HepG2 (cell line): ENCODE measurements around the gene RSAD1. TPM values are rescaled to one million over a fixed set of nuclear protein-coding genes. Genes with fewer than 3 reads are reported as not detected.
A peak's percentile ranks its signal among the peaks of the same experiment; 100 is the strongest.

Experiments
- BCL3 ChIP-seq: sonication (generic); formaldehyde crosslinking; IDR thresholded peaks from 2 replicates; pipeline ENCODE4 v1.5.1; 2020; ENCODE audit warnings: mild to moderate bottlenecking, missing genetic modification reagents, moderate library complexity
- FOXK1 ChIP-seq: sonication (generic); formaldehyde crosslinking; IDR thresholded peaks from 2 replicates; pipeline ENCODE4 v1.4.0; 2020; ENCODE audit warnings: low read depth, missing genetic modification reagents, borderline replicate concordance
- FOXM1 ChIP-seq: sonication (generic); formaldehyde crosslinking; IDR thresholded peaks from 2 replicates; pipeline ENCODE4 v1.5.0; 2020; ENCODE audit warnings: missing genetic modification reagents
- GRHL1 ChIP-seq: sonication (generic); formaldehyde crosslinking; conservative IDR thresholded peaks from 2 replicates; pipeline ENCODE4 v1.8.0; 2022; ENCODE audit warnings: missing genetic modification reagents
- HOXA5 ChIP-seq: sonication (generic); formaldehyde crosslinking; IDR thresholded peaks from 2 replicates; pipeline ENCODE4 v1.4.0; 2020; ENCODE audit warnings: missing genetic modification reagents
- MEIS2 ChIP-seq: sonication (generic); formaldehyde crosslinking; IDR thresholded peaks from 2 replicates; pipeline ENCODE4 v1.9.0; 2021; ENCODE audit warnings: mild to moderate bottlenecking, missing genetic modification reagents
- POLR2G ChIP-seq: fragments of 200-400 bp; formaldehyde crosslinking; IDR thresholded peaks from 2 replicates; pipeline ENCODE4 v1.6.1; 2018; ENCODE audit warnings: mild to moderate bottlenecking, low read depth, low read length, moderate library complexity
- RARA ChIP-seq: IDR thresholded peaks from 2 replicates; pipeline ENCODE4 v1.6.1; 2016; ENCODE audit warnings: missing genetic modification reagents, missing compliant biosample characterization
- RCOR2 ChIP-seq: IDR thresholded peaks from 2 replicates; pipeline ENCODE4 v1.6.1; 2016; ENCODE audit warnings: missing biosample characterization, missing genetic modification reagents
- STAT5B ChIP-seq: sonication (generic); formaldehyde crosslinking; IDR thresholded peaks from 2 replicates; pipeline ENCODE4 v1.4.0; 2020; ENCODE audit warnings: missing genetic modification reagents
- TAF15 ChIP-seq: fragments of 200-400 bp; formaldehyde crosslinking; IDR thresholded peaks from one replicate; pipeline ENCODE4 v1.6.1; 2018; ENCODE audit warnings: mild to moderate bottlenecking, low read depth, low read length; ENCODE audit not compliant: poor library complexity, severe bottlenecking
- THAP9 ChIP-seq: sonication (generic); formaldehyde crosslinking; IDR thresholded peaks from 2 replicates; pipeline ENCODE4; 2020; ENCODE audit warnings: missing genetic modification reagents, mild to moderate bottlenecking, borderline replicate concordance
- TOPORS ChIP-seq: sonication (generic); formaldehyde crosslinking; IDR thresholded peaks from 2 replicates; pipeline ENCODE4 v1.8.0; 2023; ENCODE audit warnings: mild to moderate bottlenecking, missing genetic modification reagents
- XRCC5 ChIP-seq: fragments of 200-400 bp; formaldehyde crosslinking; optimal IDR thresholded peaks from 2 replicates; pipeline ENCODE3; 2017; ENCODE audit warnings: mild to moderate bottlenecking, low read length
- ZBTB37 ChIP-seq: sonication (generic); formaldehyde crosslinking; IDR thresholded peaks from 2 replicates; pipeline ENCODE4 v1.4.0; 2020; ENCODE audit warnings: mild to moderate bottlenecking, missing genetic modification reagents
- ZNF205 ChIP-seq: IDR thresholded peaks from 2 replicates; pipeline ENCODE4 v1.6.1; 2018; ENCODE audit warnings: missing biosample characterization, missing genetic modification reagents
- ZNF280B ChIP-seq: sonication (generic); formaldehyde crosslinking; IDR thresholded peaks from 2 replicates; pipeline ENCODE4 v1.5.0; 2020; ENCODE audit warnings: missing genetic modification reagents, mild to moderate bottlenecking, borderline replicate concordance
- ZNF557 ChIP-seq: sonication (generic); formaldehyde crosslinking; IDR thresholded peaks from 2 replicates; pipeline ENCODE4 v1.4.0; 2020; ENCODE audit warnings: missing genetic modification reagents
- ZNF570 ChIP-seq: sonication (generic); formaldehyde crosslinking; IDR thresholded peaks from 2 replicates; pipeline ENCODE4 v1.4.0; 2020; ENCODE audit warnings: mild to moderate bottlenecking, missing genetic modification reagents, borderline replicate concordance
- ZNF572 ChIP-seq: sonication (generic); formaldehyde crosslinking; IDR thresholded peaks from 2 replicates; pipeline ENCODE4 v1.5.1; 2020; ENCODE audit warnings: mild to moderate bottlenecking, missing genetic modification reagents
- ZSCAN30 ChIP-seq: sonication (generic); formaldehyde crosslinking; IDR thresholded peaks from 2 replicates; pipeline ENCODE4 v1.5.0; 2020; ENCODE audit warnings: mild to moderate bottlenecking, missing genetic modification reagents
- polyA plus RNA-seq, 8 experiments: library from polyadenylated mRNA; depleted of rRNA in 3 of 8; stranded (reverse) in 7 of 8; unstranded in 1 of 8; fragments of >200 nt; fragmentation: Illumina TruSeq in 4 of 8; extraction: Trizol in 4 of 8; gene quantifications; 2 replicates each; pipeline versions ENCODE4 v1.2.1 to v1.2.3, GENCODE V29; 2011 to 2016; ENCODE audit warnings: low read depth in 4 of 8, missing spikeins in 1 of 8, mixed read lengths in 1 of 8; ENCODE audit not compliant: insufficient read depth in 1 of 8
- total RNA-seq, 5 experiments: library from RNA; depleted of rRNA; stranded (reverse); fragments of >200 nt; fragmentation: Illumina TruSeq; extraction: Trizol; gene quantifications; 2 replicates each; pipeline ENCODE4 v1.2.3, GENCODE V29; 2016; ENCODE audit warnings: low read depth in 1 of 5

Gene RSAD1
- total and polyA plus RNA-seq, 2 of the 13 experiments (the other 11 are each of a cell fraction or from before 2014, with no cell fraction given), result 22.7 to 27.7 TPM

- TF ChIP-seq STAT5B (no peak), FOXK1 (CRISPR knock-in tag) (no peak), BCL3 (CRISPR knock-in tag) (no peak), ZNF557 (CRISPR knock-in tag) (no peak), MEIS2 (CRISPR knock-in tag) (no peak), ZBTB37 (CRISPR knock-in tag) (no peak), TOPORS (CRISPR knock-in tag) (no peak), THAP9 (CRISPR knock-in tag) (no peak), HOXA5 (CRISPR knock-in tag) (no peak), ZNF572 (CRISPR knock-in tag) (no peak), XRCC5 (peak; percentile 83), POLR2G (no peak), TAF15 (no peak), FOXM1 (CRISPR knock-in tag) (no peak), ZNF280B (0 out of 2 replicates have a peak, but pooled peaks have one; percentile 71), RCOR2 (no peak), ZNF570 (CRISPR knock-in tag) (no peak), RARA (CRISPR knock-in tag) (0 out of 2 replicates have a peak, but pooled peaks have one; percentile 42), ZNF205 (0 out of 2 replicates have a peak, but pooled peaks have one; percentile 53), GRHL1 (no peak), ZSCAN30 (no peak)
These were observed 972 bp downstream of the RSAD1 start (continued) for GRCh38 chr17:50479522-50480141.
